ENCODE data around the gene INO80C. TPM values are rescaled to one million over a fixed set of nuclear protein-coding genes. Genes with fewer than 3 reads are reported as not detected.

The INO80C gene
- total RNA-seq, 4 donors from 2014 or later, result 10.0 to 19.8 (median 15.2) TPM

DNA sequence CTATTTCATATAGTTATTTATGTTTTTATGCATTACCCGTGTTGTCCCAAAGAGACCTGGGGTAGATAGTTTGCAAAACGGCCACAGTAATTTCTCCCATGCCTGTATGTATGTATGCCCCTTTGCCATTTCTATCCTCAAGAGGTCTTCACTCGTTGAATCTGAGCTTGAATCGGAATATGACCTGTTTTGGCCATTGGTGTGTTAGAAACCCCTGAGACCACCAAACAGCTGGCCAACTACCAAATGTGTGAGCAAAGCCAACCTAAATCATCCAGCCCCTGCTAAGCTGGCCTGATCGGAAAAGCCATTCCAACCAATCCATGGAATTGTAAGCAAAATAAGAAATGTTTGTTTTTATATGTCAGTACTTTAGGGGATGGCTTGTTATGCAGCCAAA lies 23.4 kb upstream of the INO80C start:
- H3K4me3 ChIP-seq (ENCODE audit: low read depth, poor library complexity, severe bottlenecking), result no peak overlapping the region
- intact Hi-C loops (cut with DNase I; ENCODE audit: low total_unique reads), result loop anchor here (10.0 kb wide), 1 partner anchor 526 kb away; no protein-coding TSS in a partner anchor
- TF ChIP-seq, protein P1, sequence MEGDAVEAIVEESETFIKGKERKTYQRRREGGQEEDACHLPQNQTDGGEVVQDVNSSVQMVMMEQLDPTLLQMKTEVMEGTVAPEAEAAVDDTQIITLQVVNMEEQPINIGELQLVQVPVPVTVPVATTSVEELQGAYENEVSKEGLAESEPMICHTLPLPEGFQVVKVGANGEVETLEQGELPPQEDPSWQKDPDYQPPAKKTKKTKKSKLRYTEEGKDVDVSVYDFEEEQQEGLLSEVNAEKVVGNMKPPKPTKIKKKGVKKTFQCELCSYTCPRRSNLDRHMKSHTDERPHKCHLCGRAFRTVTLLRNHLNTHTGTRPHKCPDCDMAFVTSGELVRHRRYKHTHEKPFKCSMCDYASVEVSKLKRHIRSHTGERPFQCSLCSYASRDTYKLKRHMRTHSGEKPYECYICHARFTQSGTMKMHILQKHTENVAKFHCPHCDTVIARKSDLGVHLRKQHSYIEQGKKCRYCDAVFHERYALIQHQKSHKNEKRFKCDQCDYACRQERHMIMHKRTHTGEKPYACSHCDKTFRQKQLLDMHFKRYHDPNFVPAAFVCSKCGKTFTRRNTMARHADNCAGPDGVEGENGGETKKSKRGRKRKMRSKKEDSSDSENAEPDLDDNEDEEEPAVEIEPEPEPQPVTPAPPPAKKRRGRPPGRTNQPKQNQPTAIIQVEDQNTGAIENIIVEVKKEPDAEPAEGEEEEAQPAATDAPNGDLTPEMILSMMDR (IDR thresholded peaks at IDR 0.05), result no peak
- no peak for TF ChIP-seq POLR2A (IDR thresholded peaks at IDR 0.05)
- no peak for DNase-seq (ENCODE audit: low spot score in 2 of 2)
- 92 to 94% methylated on average over 5 of the region's 5 CpGs for WGBS, 2 donors

- H3K4me3 ChIP-seq (ENCODE audit: low read depth, poor library complexity, severe bottlenecking), result no peak overlapping the region
- intact Hi-C loops (cut with DNase I; ENCODE audit: low total_unique reads), result no loop called here
- TF ChIP-seq, protein P1 (IDR thresholded peaks at IDR 0.05), result no peak
- no peak for TF ChIP-seq POLR2A (IDR thresholded peaks at IDR 0.05)
- no peak for DNase-seq (ENCODE audit: low spot score in 2 of 2)
- WGBS, 2 donors, result 79 to 83% methylated on average over 7 of the region's 7 CpGs
Measured at GRCh38 chr18:35519148-35519899, 21.6 kb upstream of the INO80C start.

DNA sequence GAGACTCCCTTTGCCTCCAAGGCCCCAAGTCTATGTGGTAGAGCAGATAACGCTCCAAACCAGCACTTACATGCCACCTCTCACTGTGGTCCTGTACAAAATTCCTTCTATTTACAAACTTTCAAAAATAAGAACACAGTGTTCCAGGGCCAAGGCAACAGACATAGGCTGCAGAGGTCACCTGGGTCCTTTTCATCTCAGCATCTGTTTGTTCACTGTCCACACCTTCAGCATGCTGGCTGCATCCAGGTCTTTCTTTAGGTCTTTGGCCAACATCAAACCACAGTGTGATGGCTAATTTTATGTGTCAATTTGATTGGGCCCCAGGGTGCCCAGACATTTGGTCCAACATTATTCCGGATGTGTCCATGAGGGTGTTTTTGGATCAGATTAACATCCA lies 20.0 kb upstream of the INO80C start:
- no peak for DNase-seq (ENCODE audit: low spot score in 2 of 2)
- no peak overlapping the region for H3K4me3 ChIP-seq (ENCODE audit: low read depth, poor library complexity, severe bottlenecking)
- no peak for TF ChIP-seq POLR2A (IDR thresholded peaks at IDR 0.05)
- intact Hi-C loops (cut with DNase I; ENCODE audit: low total_unique reads), result no loop called here
- WGBS, 2 donors, result 97 to 100% methylated on average over 2 of the region's 2 CpGs

DNA sequence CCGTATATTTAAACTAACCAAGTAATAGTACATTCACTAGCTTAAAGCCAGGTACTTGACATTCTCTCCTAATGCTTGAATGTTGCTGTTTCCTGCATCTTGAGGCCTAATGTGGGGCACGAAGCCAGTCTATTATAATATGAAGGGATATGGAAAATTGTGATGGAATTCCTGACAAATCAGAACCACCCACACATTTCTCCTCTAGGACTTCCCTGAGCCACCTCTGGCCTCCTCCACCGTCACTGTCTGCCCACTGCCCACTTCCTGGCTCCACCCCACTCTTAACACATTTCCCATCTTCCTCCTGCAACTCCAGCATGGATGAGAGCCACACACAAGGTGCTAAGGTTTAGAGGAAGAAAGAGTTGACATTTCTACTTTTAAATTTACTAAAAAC lies 19.0 kb upstream of the INO80C start:
- no peak for DNase-seq (ENCODE audit: low spot score in 2 of 2)
- H3K4me3 ChIP-seq (ENCODE audit: low read depth, poor library complexity, severe bottlenecking), result no peak overlapping the region
- TF ChIP-seq POLR2A (IDR thresholded peaks at IDR 0.05), result no peak
- TF ChIP-seq, protein P1 (IDR thresholded peaks at IDR 0.05), result no peak
- intact Hi-C loops (cut with DNase I; ENCODE audit: low total_unique reads), result no loop called here
- WGBS, 2 donors, result 76 to 77% methylated on average over 3 of the region's 3 CpGs

GRCh38 chr18:35516351-35516750 lies 18.6 kb upstream of the INO80C start:
- WGBS, 2 donors, result 82 to 84% methylated on average over 3 of the region's 3 CpGs
- no peak overlapping the region for H3K4me3 ChIP-seq (ENCODE audit: low read depth, poor library complexity, severe bottlenecking)
- intact Hi-C loops (cut with DNase I; ENCODE audit: low total_unique reads), result no loop called here
- TF ChIP-seq, protein P1 (IDR thresholded peaks at IDR 0.05), result no peak
- TF ChIP-seq POLR2A (IDR thresholded peaks at IDR 0.05), result no peak
- DNase-seq (ENCODE audit: low spot score in 2 of 2), result no peak

DNA sequence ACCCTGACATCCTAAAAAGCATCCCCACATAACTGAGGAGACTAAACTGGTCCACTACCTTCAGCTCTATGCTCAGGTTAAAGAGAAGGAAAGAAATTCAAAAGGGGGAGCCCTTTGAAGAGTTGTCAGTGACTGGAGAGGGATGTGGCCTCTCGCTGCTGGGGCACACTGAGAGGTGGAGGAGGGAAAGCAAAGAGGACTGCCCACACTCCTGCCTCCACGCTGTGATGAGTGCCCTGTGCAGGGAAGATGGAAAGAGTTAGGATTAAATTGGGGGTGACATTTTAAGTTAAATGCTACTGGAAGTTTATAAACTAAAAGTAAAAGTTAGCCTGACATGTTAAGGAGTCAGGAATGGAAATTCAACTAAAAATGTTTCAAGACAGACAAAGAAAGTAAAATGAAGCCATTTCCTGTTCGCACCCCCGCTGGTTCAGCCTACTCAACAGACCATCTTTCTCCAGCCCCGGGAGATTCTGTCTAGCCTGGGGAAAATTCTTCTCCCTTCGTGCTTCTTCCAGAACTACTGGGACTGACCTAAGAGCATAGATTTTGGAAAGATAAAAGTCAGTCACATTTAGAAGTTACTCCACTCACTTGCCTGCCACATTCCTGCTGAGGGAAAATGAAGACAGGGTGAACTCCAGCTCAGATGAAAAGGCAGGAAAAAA lies 17.8 kb upstream of the INO80C start:
- no peak for TF ChIP-seq POLR2A (IDR thresholded peaks at IDR 0.05)
- intact Hi-C loops (cut with DNase I; ENCODE audit: low total_unique reads), result no loop called here
- DNase-seq (ENCODE audit: low spot score in 2 of 2), result peak in 1 of 2 donors; percentile 7
- H3K4me3 ChIP-seq (ENCODE audit: low read depth, poor library complexity, severe bottlenecking), result no peak overlapping the region
- 55 to 63% methylated on average over 6 of the region's 6 CpGs for WGBS, 2 donors

Measured in lower leg skin (tissue), 4 donors.